Heart left ventricle (tissue), 13 donors: Measurements from ENCODE around the gene HHATL.
"Not testable (repeated sequence)": the region's sequence is repeated elsewhere in the genome, so short reads cannot be mapped to it uniquely, and the experiment has no call there.

ENCODE experiments used
- CTCF ChIP-seq, 12 donors: fragments of 200-600 bp; sonication (generic) in 4 of 12; IDR thresholded peaks; one replicate each; pipeline versions ENCODE4 v1.5.0 to v1.8.0; 2018 to 2022; ENCODE audit warnings: antibody characterized with exemption in 12 of 12, mild to moderate bottlenecking in 5 of 12
- POLR2A ChIP-seq, 2 donors: fragments of 450-650 bp; IDR thresholded peaks; one replicate each; pipeline ENCODE4 v1.6.1; 2017; ENCODE audit warnings: antibody characterized with exemption in 2 of 2, mild to moderate bottlenecking in 2 of 2, moderate library complexity in 2 of 2
- donor health status: ischemic (EF 13 %, LVEDD 7.1; RV severe dilation, severe dysfunction).
- donor health status: DM: no; HTN: yes; CAD: no.
- donor health status: DM: no; HTN: no; CAD: no.
- donor health status: ischemic (EF 25% LVEDD 6.9; RV normal size, moderate dysfunction).
- donor health status: ischemic (EF 25% LVEDD 5.7; RV mildly dilated, moderate dysfunction).
- donor health status: ischemic (EF 35%, LVEDD 5.7; RV mildly dilated, moderate dysfunction).
- donor health status: nonischemic (EF 11% LVEDD 7.7; RV severe dilation, severe dysfunction).
- donor health status: DM: yes; HTN: yes; CAD: no.
- donor health status: PGD.
- donor health status: ischemic (EF 29% LVEDD 5.4; RV normal size, mild dysfunction).
- donor health status: nonischemic (EF 23%, LVEDD 6.1; RV moderate dilation, normal function).

GRCh38 chr3:42722442-42722841 is 19.8 kb upstream of the HHATL start:
- TF ChIP-seq CTCF, POLR2A (IDR thresholded peaks at IDR 0.05): not testable (repeated sequence)
